Uterus (tissue), 2 donors: ENCODE results near the gene ZFR.

Source experiments
- CTCF ChIP-seq, 4 experiments: fragments of 200-600 bp in 2 of 4; fragments of 450-650 bp in 2 of 4; sonication (generic) in 2 of 4; IDR thresholded peaks; one replicate each; pipeline ENCODE4 v1.5.1; 2016 to 2019; ENCODE audit warnings: antibody characterized with exemption in 4 of 4, mild to moderate bottlenecking in 2 of 4, moderate library complexity in 1 of 4
- POLR2A ChIP-seq, 2 donors: fragments of 450-650 bp; IDR thresholded peaks; one replicate each; pipeline ENCODE4 v1.6.1; 2016; ENCODE audit warnings: antibody characterized with exemption in 2 of 2, mild to moderate bottlenecking in 1 of 2, moderate library complexity in 1 of 2

GRCh38 chr5:32434221-32434620 is 10.3 kb downstream of the ZFR start:
- TF ChIP-seq CTCF (IDR thresholded peaks at IDR 0.05) (no peak), POLR2A (IDR thresholded peaks at IDR 0.05) (no peak)
